Brain microvascular endothelial cell (primary cell): Measurements from ENCODE around the gene ERVW-1.
"Not testable (repeated sequence)": the region's sequence is repeated elsewhere in the genome, so short reads cannot be mapped to it uniquely, and the experiment has no call there.

Experiments used
- DNase-seq: peaks from one replicate; pipeline ENCODE4 v3.0.0-alpha.2; 2020
- H3K27ac ChIP-seq: fragments of 250-450 bp; sonication (Bioruptor Pico); 2 replicates; pipeline ENCODE4 v1.5.1; 2020; ENCODE audit warnings: mild to moderate bottlenecking, moderate library complexity
- H3K27me3 ChIP-seq: fragments of 250-450 bp; sonication (Bioruptor Pico); replicated peaks from 2 replicates; pipeline ENCODE4 v1.5.1; 2020; ENCODE audit warnings: mild to moderate bottlenecking
- H3K36me3 ChIP-seq: fragments of 250-450 bp; sonication (Bioruptor Pico); replicated peaks from 2 replicates; pipeline ENCODE4 v1.5.1; 2020; ENCODE audit warnings: mild to moderate bottlenecking
- H3K4me3 ChIP-seq: 2 replicates; pipeline ENCODE4 v1.5.1; 2011; ENCODE audit warnings: low read depth, mild to moderate bottlenecking, control low read depth, low read length, moderate library complexity
- CTCF ChIP-seq: IDR thresholded peaks from 2 replicates; pipeline ENCODE4 v1.5.1; 2011; ENCODE audit warnings: low read depth, mild to moderate bottlenecking, moderate library complexity, low read length, control low read depth, inconsistent platforms; ENCODE audit errors: missing control alignments
- in situ Hi-C: cut with HindIII; loops from 2 replicates; pipeline ENCODE4 v1.10.0; 2017; ENCODE audit warnings: low sequenced_read_pairs, low pct_ligation_motif_present

ERVW-1 gene, protein sequence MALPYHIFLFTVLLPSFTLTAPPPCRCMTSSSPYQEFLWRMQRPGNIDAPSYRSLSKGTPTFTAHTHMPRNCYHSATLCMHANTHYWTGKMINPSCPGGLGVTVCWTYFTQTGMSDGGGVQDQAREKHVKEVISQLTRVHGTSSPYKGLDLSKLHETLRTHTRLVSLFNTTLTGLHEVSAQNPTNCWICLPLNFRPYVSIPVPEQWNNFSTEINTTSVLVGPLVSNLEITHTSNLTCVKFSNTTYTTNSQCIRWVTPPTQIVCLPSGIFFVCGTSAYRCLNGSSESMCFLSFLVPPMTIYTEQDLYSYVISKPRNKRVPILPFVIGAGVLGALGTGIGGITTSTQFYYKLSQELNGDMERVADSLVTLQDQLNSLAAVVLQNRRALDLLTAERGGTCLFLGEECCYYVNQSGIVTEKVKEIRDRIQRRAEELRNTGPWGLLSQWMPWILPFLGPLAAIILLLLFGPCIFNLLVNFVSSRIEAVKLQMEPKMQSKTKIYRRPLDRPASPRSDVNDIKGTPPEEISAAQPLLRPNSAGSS

GRCh38 chr7:92477681-92478080 lies at the start of gene ERVW-1:
ERVW-1 (minus strand) TSS chr7:92477946; CDS start chr7:92470381, 7,565 bp downstream.
- H3K36me3 ChIP-seq, H3K4me3 ChIP-seq, DNase-seq, H3K27me3 ChIP-seq, H3K27ac ChIP-seq, in situ Hi-C loops: not testable (repeated sequence)

DNA sequence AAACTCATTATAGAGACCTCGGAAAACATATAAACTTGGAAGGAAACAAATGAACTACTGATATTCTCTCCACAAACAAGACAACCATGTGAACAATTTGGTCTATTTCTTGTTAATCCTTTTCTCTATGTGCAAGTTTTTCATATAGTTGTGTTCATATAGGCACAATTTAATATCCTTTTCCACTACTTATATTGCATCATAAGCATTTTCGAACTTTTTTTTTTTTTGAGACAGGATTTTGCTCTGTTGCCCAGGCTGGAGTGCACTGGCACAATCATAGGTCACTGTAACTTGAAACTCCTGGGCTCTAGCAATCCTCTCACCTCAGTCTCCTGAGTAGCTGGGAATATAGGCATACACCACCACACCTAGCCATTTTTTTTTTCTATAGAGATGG lies 45.4 kb upstream of the ERVW-1 start:
- Histone ChIP-seq H3K27me3 (no peaks in the 10 kb centered on the region), H3K27ac (no peak overlapping the region), H3K4me3 (no peak overlapping the region), H3K36me3 (no peaks in the 10 kb centered on the region)
- DNase-seq: no peak
- TF ChIP-seq CTCF: no peak
- in situ Hi-C loops: no loop called here

GRCh38 chr7:92520024-92520423 lies 42.3 kb upstream of the ERVW-1 start:
- no peak overlapping the region for H3K27ac ChIP-seq
- H3K36me3 ChIP-seq: no peaks in the 10 kb centered on the region
- H3K27me3 ChIP-seq: no peaks in the 10 kb centered on the region
- no peak for TF ChIP-seq CTCF
- no peak overlapping the region for H3K4me3 ChIP-seq
- in situ Hi-C loops: no loop called here
- no peak for DNase-seq

DNA sequence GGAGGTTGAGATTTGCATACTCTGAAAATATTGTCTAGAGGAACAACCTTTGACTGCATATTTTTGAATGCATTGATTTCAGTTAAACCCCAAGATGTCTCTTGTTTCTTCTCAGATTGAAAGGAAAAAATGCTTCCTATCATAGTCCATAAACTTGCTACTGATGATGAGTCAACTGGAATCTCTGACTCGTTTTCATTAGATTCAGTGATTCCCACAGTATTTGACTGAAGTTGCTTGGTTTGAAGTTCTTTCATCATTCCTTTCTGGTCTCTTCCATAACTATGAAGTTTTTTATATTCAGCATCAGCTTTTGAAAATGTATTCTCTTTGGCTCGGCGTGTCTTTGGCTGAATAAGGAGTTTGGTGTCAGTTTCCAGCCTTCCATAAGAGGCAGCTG lies 39.9 kb upstream of the ERVW-1 start:
- H3K4me3 ChIP-seq: no peak overlapping the region
- TF ChIP-seq CTCF: no peak
- peak; percentile 1 for DNase-seq
- in situ Hi-C loops: no loop called here
- H3K36me3 ChIP-seq: no peaks in the 10 kb centered on the region
- no peak overlapping the region for H3K27ac ChIP-seq
- no peaks in the 10 kb centered on the region for H3K27me3 ChIP-seq

DNA sequence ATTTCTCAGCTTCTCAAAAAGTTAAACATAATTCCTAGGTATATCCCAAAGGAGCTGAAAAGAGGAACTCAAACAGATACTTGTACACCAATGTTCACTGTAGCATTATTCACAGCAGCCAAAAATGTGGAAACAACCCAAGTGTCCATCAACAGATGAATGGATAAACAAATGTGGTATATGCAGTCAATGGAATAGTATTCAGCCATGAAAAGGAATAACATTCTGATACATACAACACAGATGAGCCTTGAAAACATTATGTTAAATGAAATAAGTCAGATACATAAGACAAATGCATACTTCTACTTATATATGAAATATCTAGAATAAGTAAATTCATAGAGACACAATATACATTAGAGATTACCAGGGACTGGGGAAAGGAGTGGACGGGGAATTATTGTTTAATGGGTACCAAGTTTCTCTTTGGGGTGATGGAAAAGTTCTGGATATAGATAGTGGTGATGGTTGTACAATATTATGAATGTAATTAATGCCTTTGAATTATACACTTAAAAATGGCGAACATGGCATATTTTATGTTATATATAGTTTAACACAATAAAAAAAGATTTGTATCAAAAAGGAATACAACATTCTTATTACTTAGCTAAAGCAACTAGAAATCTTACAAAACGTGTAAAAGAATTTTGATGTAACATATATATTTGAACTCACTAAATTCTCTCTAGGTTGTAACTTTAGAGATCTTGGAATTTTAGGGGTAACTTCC lies 35.6 kb upstream of the ERVW-1 start:
- H3K27ac ChIP-seq: no peak overlapping the region
- no peaks in the 10 kb centered on the region for H3K27me3 ChIP-seq
- H3K36me3 ChIP-seq: no peaks in the 10 kb centered on the region
- H3K4me3 ChIP-seq: no peak overlapping the region
- DNase-seq: no peak
- in situ Hi-C loops: no loop called here
- no peak for TF ChIP-seq CTCF

- Histone ChIP-seq H3K4me3 (no peak overlapping the region), H3K27ac (no peak overlapping the region), H3K27me3 (no peaks in the 10 kb centered on the region), H3K36me3 (no peaks in the 10 kb centered on the region)
- no peak for DNase-seq
- in situ Hi-C loops: no loop called here
- no peak for TF ChIP-seq CTCF
Observed at GRCh38 chr7:92508946-92509345, 31.2 kb upstream of the ERVW-1 start.
